ENCODE measurements around the gene KIF1C. TPM values are rescaled to one million over a fixed set of nuclear protein-coding genes. Genes with fewer than 3 reads are reported as not detected.

Gene KIF1C
- total RNA-seq, 2 donors from 2014 or later: 212 to 226 TPM

- ATAC-seq (peak; percentile 74), DNase-seq (peak; percentile 92 to 95)
- intact Hi-C loops (cut with DNase I, micrococcal nuclease): no loop called here
Measured at GRCh38 chr17:4967539-4968485, 29.9 kb upstream of the KIF1C start, which contains the start of gene SPAG7. Gene SPAG7 (minus strand): TSS chr17:4967817. CDS start chr17:4967804, 13 bp downstream.

DNA sequence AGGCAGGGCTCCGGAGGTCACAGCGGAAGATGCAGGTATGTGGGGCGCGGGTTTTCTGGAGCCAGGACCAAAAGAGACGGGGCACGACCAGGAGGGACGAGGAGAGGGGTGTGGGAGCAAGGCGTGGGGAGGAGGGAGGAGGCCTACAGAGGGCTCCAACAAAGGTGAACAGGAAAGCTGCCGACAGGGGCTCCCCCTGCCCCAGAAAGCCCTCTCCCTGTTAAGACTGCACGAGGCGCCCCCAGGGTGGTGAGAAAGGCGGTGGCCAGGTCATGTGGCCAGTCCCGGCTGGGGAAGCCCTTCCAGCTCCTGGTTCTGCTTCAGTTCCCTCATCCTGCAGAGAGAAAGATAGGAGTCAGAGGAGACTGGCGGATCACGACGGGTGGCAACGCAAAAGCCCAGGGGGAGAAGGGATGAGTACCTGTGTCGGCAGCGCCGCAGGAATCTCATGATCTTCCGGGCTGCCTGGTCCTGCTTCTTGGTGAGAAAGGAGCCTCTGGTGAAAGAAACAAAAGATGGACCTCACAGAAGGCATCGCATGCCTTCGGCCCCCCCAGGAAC, 29.2 kb upstream of the KIF1C start:
- intact Hi-C loops (cut with DNase I, micrococcal nuclease): no loop called here
- DNase-seq: no peak
- no peak for ATAC-seq

- no peak for ATAC-seq
- intact Hi-C loops (cut with DNase I, micrococcal nuclease): no loop called here
- no peak for DNase-seq
Measured at GRCh38 chr17:4969047-4969550, 28.7 kb upstream of the KIF1C start.

- intact Hi-C loops (cut with DNase I, micrococcal nuclease): no loop called here
- ATAC-seq (no peak), DNase-seq (no peak)
Measured at GRCh38 chr17:4969551-4970173, 28.1 kb upstream of the KIF1C start.

- intact Hi-C loops (cut with DNase I, micrococcal nuclease): no loop called here
- ATAC-seq (no peak), DNase-seq (no peak)
Measured at GRCh38 chr17:4970273-4970672, 27.5 kb upstream of the KIF1C start.

DNA sequence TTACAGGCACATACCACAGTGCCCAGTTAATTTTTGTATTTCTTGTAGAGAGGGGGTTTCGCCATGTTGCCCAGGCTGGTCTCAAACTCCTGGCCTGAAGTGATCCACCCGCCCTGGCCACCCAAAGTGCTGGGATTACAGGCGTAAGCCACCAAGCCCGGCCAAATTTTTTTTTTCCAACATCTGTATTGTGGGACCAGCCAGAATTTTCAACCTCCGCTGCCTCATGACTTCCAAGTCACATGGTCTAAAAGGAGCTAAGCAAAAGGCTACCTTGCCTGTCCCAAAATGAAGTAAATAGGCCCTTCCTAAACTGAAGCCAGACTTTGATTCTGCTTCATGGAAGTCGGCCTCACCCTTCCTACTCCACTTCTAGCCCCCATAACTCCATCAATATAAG, 25.9 kb upstream of the KIF1C start:
- DNase-seq (no peak), ATAC-seq (no peak)
- intact Hi-C loops (cut with DNase I, micrococcal nuclease): no loop called here

DNA sequence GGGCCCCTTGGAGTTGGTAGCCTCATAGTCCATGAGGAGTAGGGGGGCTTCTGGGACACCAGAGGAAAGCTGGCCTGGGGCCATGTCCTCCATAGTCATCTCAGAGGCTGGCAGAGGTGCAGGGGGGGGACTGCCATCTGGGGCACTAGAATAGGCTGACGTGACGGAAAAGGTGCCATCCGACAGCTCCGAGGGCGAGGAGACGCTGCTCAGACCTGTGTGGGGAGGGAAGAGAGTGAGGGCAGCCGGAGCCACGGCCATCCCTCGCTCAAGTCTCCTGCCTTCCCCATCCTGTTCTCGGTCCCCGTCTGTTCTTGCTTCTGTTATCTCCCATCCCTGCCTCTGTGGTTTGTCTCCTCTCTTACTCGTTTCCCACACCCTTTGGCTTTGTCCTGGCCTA, 25.4 kb upstream of the KIF1C start:
- intact Hi-C loops (cut with DNase I, micrococcal nuclease): no loop called here
- no peak for ATAC-seq
- DNase-seq: no peak

- DNase-seq (no peak), ATAC-seq (no peak)
- intact Hi-C loops (cut with DNase I, micrococcal nuclease): no loop called here
Measured at GRCh38 chr17:4972752-4973151, 25.0 kb upstream of the KIF1C start.

- ATAC-seq (no peak), DNase-seq (no peak)
- intact Hi-C loops (cut with DNase I, micrococcal nuclease): no loop called here
Measured at GRCh38 chr17:4973256-4974114, 24.3 kb upstream of the KIF1C start.

- intact Hi-C loops (cut with DNase I, micrococcal nuclease): no loop called here
- no peak for DNase-seq
Measured at GRCh38 chr17:4974115-4974670, 23.6 kb upstream of the KIF1C start.

DNA sequence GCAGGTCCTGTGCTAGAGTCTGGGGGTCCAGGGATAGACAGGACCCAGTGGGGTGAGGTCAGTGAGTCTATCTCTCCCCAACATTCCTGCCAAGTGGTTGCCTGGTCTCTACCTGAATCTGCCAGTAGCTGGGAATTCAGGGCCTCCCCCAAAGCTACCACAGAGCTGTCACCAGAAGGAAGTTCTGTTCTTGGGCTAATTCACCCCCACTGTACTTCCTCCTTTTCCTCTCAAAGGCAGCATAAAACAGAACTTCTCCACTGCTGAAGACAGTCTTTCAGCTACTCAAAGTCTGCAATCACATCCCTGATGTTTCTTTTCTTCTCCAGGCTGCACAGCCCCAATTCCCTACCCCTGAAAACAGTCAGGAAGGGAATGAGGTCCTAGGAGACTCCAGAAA, 19.0 kb upstream of the KIF1C start:
- intact Hi-C loops (cut with DNase I, micrococcal nuclease): no loop called here
- ATAC-seq (no peak), DNase-seq (no peak)

More at GRCh38 chr17:4974115-4974670, 23.6 kb upstream of the KIF1C start:
- no peak for ATAC-seq

- intact Hi-C loops (cut with DNase I, micrococcal nuclease): loop anchor here in 1 of 2 donors (5.0 to 10.0 kb wide), 2 partner anchors 66 to 82 kb away; no protein-coding TSS in a partner anchor
- DNase-seq (no peak), ATAC-seq (peak; percentile 77)
Measured at GRCh38 chr17:4980644-4981216, 17.0 kb upstream of the KIF1C start.

DNA sequence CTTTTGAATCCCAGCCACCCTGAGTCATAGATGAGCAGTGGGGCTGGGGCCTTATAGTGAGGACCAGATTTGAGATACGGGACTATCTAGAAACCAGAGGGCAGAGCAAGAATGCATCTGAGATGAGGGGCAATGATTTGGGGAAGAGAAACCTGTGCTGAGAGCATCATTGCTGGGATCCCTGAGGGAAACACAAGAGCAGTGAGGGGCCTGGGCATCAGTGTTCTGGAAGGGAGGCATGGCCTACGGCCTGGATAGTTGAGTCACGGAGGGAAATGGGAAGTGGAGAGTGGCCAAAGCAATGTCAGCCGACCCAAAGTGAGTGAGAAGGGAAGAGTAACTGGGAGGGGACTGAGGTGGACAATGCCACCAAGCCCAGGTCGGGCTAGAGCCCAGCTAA, 15.4 kb upstream of the KIF1C start:
- no peak for DNase-seq
- intact Hi-C loops (cut with DNase I, micrococcal nuclease): loop anchor here in 1 of 2 donors (5.0 to 10.0 kb wide), 2 partner anchors 68 to 80 kb away; no protein-coding TSS in a partner anchor

DNA sequence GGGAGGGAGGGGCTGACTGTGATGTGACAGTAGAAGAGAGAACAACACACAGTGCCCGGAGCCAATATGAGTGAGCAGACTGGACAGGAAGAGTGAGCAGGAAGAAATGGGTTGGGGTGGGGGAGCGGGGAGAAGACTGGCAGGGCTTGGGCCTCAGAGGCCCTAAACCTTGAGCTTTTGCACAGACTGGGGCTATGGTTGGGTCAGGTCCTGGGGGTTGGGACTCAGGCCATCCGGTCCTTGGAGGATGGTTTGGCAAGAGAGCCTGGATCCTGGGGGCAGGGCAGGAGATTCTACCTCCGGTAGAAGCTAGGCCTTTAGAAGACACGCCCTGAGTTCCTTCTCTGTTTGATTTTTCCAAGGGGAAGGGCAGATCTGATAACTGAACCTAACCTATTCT, 11.3 kb upstream of the KIF1C start:
- DNase-seq (peak; percentile 41 to 49), ATAC-seq (peak; percentile 43)
- intact Hi-C loops (cut with DNase I, micrococcal nuclease): loop anchor here in 1 of 2 donors (10.0 kb wide), 1 partner anchor 72 kb away; no protein-coding TSS in a partner anchor

More for the DNA sequence above, 15.4 kb upstream of the KIF1C start:
- no peak for ATAC-seq

DNA sequence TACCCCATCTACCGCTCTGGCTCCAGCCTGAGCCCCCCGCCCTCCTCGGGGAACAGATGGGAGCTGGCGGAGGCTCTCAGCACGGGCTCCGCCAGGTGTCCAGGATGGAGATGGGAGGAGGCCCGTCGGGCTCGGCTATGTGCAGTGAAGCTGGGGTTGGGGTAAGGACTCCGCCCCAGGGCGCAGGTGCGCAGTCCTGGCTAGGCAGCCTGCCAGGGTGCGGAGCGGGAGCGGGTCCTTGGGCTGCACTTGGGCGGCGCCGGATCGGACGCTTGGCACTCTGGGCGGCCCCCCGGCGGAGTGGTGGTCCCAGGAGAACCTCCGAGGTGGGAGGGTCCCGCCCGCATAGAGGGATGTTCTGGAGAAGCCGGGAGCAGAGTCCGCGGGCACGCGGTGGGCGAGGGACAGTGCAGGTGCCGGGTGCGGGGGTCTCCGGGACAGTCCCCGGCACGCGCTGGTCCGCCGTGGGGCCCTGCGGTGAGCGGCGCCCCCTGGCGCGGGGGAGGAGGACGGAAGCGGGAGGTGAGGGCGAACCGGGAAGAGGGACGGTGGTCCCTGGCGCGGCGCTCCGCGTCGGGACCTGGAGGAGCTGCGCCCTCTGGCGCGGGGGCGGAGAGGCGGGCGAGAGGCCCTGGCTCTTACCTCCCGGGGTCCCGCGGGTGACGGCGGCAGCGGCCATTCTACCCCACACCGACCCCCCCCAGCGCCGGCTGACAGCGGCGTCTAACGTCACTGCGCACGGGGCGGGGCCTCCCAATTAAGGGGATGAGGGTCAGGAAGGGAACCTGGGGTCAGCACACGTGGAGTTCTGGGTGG, 10.6 kb upstream of the KIF1C start, which contains the start of gene CAMTA2:
Gene CAMTA2 (minus strand): TSS at position 725 of the 816 bp plus-strand sequence. CDS start 1,453 bp downstream, outside the sequence.
- intact Hi-C loops (cut with DNase I, micrococcal nuclease): loop anchor here in 1 of 2 donors (10.0 kb wide), 1 partner anchor 72 kb away; no protein-coding TSS in a partner anchor
- peak; percentile 91 to 97 for DNase-seq
- ATAC-seq: peak; percentile 83

DNA sequence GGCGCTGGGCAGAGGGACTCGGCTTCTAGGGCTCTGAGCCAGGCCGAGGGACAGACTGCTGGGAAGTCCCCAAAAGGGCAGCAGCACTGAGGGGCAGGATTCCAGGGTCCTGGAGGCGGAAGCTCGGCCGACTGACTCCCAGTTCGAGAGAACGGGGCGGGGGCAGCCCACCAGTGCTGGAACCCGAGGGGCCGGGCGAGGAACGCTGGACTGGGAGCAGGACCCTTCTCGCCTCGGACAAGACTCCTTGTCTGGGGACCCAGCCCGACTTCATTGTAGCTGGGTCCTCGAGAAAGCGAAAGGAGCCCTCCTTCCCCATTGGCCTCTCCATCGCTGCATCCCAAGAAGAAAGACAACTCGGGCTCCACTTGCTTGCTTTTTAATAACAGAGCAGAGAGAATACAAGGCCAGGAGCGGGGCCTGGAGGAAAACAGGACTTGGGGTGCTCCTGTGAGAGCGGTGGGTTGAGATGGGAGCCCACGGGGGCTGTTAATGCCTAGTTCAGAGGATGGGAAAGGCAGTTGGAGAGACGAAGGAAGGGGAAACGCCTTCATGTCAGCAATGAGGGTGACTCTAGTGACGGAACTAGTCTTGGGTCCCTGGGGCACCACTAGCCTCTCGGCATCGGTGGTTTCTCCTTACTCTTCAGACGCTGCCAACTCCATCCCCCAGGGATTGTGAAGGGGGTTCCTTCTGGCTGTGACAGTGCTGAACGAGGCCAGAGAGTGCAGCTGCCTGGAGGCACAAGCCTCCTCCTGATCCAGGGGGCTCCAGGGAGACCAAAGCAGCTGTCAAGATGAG, 9.8 kb upstream of the KIF1C start:
- ATAC-seq (peak; percentile 5), DNase-seq (no peak)
- intact Hi-C loops (cut with DNase I, micrococcal nuclease): loop anchor here in 1 of 2 donors (10.0 kb wide), 1 partner anchor 73 kb away; no protein-coding TSS in a partner anchor

Data from left colon (tissue), 2 donors.